Endometrial microvascular endothelial cells (primary cell): ENCODE data around the gene CLMP. TPM values are rescaled to one million over a fixed set of nuclear protein-coding genes. Genes with fewer than 3 reads are reported as not detected.
"Not testable (repeated sequence)": the region's sequence is repeated elsewhere in the genome, so short reads cannot be mapped to it uniquely, and the experiment has no call there.

Experiments used
- in situ Hi-C: cut with HindIII; loops from 2 replicates; pipeline ENCODE4 v1.10.0; 2017; ENCODE audit warnings: low sequenced_read_pairs, low pct_unique_long_range_greater_than_20kb; ENCODE audit errors: inconsistent ontology term
- total RNA-seq: library from RNA; depleted of rRNA; stranded (reverse); fragments of >200 nt; gene quantifications from one replicate; pipeline ENCODE4 v1.2.3, GENCODE V29; 2015; ENCODE audit errors: inconsistent ontology term

Gene CLMP
- total RNA-seq, 1 donor from 2014 or later, result 0.09 TPM

DNA sequence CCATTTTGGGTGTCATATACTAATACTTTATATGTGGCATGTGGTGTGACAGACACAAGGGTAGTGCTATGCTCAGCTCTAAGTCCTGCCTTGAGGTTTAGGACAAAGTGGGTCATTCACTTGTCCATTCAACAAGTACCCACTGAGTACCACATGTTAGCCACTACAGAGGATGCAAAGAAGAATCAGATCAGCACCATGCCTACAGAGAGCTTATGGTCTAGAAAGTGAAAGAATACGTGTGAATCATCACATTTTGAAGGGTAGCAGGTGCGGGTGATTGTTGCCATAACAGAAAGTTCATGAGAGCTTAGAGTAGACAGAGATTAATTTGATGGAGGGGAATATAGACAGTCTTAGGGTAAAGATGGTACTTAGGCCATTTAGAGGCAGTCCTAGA lies 18.3 kb downstream of the CLMP start:
- in situ Hi-C loops, result no loop called here

DNA sequence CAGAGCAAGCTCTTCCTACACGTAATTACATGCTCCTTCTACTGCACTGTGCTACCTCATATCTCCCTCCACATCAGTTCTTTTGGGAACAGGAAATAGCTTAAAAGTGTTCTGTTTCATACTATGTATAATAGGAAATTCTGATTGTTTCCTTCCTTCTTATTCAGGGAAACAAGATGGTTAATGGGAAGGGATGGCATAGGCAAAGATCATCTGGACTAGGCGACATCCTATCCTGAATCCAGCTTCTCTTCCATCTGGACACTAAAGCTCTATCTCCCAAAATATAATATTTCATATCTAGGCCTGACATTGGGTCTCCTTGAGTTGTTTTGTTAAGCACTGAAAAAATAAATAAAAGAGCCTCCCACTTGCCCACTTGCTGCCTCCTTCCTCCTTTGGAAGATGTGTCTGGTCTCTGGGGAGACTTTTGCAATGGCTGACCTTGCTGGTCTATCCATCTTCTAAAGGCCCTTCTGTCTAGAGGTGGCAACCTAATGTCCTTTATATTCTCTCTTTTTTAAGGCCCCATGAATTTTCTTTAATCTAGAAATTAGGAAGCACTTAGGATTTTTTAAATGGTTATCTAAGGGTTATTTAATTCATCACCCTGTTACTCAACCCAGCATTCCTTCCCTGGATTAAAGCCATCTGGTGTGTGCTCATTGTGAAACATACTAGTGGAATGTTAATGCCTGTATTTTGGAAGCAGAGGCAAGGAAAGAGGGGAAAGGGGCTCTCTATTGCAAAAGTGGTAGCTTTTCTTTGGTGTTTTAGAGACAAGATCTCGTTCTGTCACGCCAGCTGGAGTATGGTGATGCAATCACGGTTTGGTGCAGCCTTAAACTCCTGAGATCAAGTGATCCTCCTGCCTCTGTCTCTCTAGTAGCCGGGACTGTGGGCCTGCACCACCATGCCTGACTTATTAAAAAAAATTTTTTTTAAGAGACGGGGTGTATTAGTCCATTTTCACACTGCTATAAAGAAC lies 20.6 kb downstream of the CLMP start:
- in situ Hi-C loops, result no loop called here

DNA sequence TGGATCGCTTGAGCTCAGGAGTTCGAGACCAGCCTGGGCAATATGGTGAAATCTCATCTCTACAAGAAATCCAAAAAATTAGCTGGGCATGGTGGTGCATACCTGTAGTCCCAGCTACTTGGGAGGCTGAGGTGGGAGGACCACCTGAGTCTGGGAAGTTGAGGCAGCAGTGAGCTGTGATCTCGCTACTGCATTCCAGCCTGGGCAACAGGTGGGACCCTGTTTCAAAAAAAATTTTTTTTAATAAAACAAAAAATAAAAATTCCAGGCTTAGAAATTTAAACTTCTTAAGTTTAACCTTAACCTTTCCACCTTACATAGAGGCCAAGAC lies 21.2 kb downstream of the CLMP start:
- in situ Hi-C loops, result no loop called here

DNA sequence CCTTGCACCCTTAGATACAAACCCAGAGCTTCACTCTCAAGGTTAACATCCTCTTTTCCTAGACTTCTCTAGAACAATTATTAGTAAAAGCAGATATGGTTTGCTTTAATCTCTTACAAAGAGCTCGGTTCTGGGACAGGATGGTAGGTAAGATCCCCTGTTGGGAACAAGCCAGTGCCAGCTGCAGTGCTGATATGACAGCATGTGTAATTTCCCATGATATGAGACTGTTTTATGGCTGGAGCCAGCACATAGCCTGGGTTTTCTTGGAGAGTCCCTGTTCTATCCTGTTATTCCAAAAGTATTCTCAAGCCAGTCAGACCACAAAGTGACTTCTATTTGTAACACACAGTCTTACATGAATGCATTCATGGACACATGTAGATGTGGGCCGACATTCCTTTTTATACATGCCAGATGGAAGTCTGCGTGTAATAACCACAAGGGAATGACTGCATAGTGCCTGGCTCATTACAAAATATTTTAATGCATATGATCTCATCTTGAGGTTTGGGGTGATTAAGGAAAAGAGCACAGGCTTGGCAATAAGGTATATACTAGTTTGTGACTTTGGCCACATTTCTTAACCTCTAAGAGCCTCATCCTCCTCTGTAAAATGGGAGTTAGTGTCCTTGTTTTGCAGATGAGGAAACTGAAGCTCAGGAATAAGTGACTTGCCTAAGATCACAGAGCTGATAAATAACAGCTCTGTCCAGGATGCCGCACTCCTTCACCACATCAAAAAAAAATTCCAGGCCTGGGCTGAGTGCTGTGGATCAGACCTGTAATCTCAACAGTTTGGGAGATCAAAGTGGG lies 21.8 kb downstream of the CLMP start:
- in situ Hi-C loops, result no loop called here

DNA sequence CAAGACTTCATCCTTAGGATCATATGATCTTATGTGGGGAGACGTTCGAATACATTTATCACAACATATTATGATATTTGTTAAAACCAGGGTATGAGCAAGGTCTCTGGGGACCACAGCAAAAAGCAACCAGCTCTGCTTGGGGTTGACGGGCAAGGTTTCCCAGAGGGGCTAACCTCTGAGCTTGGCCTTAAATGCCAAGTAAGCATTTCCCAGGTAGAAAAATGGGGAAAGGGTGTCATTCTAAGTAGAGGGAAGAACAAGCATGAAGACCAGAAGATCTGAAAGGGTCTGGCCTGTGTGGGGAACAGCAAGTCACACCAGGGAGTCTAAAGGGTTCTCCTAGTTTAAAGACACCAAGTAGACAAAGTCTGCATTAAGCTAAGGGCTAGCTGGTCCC lies 24.1 kb downstream of the CLMP start:
- in situ Hi-C loops, result no loop called here

DNA sequence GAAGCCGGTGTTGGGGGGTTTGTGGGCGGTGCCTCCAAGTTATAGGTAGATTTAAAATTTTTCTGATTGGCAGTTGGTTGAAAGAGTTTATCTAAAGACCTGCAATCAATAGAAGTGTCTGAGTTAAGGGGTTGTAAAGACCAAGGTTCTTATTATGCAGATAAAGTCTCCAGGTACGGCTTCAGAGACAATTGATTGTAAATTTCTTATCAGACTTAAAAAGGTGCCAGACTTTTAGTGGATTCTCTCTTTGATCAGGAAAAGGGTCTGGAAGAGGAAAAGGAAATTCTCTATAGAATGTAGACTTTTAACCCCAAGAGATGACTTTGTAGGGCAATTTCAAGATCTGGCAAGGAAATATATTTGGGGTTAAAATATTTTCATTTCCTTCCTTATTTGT lies 25.2 kb downstream of the CLMP start:
- in situ Hi-C loops, result no loop called here

DNA sequence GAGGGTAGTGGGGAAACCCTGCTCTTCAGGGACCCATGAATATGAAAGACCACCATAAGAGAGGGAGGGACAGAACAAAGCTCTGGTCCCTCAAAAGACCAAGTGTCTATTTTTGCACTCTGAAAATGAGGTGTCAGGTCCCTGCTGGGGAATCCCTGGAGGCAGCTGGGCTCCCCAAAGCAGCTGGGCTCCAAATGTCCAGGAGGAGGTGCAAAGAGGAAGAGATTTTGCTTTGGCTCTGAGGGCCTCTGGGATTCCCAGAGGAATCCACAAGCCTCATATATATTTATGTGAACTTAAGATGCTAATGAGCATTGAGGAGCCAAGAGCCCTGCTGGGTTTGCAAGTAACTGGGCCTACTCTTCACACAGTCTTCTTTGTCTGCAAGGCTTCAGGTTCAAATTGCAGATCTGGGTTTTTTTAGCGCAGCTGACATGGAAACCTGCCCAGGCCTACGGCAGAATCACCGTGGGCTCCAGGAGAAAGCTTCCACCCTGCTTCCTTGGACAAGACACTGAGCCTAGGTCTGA lies 26.0 kb downstream of the CLMP start:
- in situ Hi-C loops, result no loop called here

DNA sequence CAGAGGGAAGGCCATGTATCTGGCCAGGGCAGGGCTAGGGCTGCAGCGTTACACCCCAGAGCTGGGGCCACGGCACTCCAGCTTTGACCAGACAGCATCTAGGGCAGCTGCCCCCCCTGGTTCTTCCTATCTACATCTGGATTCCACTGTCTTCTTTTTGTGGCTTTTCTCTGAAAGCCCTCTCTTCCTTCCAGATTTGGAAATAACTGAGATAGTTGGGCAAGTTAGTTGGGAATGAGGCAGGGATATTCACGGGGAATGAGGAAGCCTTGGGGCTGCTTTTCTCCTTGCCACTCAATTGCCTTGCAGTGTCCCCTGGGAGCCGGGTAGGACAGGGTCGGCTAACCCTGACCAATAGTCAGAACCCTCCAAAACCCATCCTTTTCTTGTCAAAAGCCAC lies 26.8 kb downstream of the CLMP start:
- in situ Hi-C loops, result no loop called here

DNA sequence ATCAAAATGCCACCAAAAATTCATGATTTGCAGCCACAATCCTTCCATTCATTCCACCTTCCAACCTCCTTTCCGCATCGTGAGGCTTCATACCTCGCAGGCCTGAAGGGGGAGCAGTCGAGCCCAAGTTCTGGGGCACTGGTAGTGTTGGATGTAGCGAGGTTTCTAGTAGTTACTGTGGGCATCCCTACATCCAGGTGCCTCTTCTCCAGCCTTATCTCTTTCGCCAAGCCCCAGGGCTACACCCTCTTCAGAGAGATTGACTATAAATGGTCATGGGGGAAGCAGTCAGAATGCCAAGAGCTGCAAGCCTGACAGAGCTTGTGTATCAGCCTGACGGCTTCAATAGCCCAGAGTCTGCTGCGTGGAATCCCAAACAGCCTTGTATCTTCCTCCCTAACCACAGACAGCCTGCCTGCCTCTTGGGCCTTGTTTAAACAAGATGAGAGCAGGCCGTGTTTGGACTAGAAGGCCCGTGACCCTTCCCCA lies 28.9 kb downstream of the CLMP start:
- in situ Hi-C loops, result no loop called here

DNA sequence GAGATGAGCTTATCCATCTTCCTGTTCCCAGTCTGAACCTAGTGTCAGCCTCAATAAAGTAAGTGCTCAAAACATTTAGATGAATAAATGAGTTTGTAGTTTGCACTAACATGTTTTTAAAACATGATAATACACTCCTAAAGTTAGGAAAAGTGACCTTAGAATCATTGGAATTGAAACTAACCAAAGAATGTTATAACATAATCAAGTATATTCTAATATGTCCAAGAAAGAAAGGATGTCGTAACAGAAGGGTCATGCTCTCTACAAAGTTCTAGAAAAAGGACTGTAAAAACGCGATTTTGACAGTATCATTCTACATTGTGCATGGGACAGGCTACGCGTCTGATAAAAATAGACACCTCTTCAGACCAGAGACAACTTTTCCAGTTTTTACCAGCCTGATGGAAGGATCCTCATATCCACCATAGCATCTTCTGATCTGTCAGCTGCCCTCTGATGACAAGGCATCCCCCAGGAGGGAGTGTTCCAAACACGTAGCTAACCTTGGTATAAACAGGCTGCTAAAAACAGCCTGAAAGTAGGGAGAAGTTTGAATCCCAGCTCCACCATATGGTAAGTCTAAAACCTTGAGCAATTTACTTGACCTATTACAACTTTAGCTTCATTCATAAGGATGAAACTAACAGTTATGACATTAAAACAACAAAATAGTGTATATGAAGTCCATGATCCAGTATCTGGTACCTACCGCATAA lies 30.2 kb downstream of the CLMP start:
- in situ Hi-C loops, result no loop called here

DNA sequence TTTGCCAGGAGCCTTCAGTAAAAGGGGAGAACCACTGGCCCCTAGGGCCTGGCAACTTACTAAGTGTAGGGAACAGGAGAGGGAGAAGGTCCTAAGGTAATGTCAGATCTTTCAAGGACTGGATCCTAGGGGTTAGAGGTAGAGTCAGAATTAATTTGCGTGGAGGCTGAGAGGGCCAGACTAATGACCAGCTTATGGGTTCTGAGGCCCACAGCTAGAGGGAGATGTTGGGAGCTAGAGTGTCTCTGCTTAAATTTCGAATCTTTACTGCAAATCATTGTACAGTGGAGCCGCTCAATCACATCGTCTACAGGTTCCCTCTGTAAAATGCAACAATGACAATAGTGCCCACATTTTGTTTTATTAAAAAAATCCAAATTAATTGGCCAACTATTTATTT lies 31.4 kb downstream of the CLMP start:
- in situ Hi-C loops, result no loop called here

DNA sequence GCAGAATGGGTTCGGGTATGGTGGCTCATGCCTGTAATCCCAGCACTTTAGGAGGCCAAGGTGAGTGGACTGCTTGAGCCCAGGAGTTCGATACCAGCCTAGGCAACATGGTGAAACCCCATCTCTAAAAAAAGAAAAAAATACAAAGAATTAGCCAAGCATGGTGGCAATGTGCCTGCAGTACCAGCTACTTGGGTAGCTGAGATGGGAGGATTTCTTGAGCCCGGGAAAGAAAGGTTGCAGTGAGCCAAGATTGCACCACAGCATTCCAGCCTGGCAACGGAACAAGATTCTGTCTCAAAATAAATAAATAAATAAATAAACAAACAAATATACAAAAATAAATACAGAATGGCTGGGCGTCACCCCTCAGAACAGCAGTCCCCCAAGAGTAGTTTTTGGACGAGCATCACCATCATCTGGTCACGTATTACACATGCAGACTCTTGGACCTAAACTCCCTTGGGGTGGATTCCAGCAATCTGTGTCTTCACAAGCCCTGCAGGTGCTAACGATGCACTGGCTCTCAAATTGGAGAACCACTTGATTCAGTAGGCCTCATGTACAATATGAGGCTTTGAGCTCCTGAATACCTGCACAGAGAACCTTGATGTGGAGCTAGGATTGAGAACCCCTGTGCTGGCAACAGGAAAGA lies 33.5 kb downstream of the CLMP start:
- in situ Hi-C loops, result no loop called here

DNA sequence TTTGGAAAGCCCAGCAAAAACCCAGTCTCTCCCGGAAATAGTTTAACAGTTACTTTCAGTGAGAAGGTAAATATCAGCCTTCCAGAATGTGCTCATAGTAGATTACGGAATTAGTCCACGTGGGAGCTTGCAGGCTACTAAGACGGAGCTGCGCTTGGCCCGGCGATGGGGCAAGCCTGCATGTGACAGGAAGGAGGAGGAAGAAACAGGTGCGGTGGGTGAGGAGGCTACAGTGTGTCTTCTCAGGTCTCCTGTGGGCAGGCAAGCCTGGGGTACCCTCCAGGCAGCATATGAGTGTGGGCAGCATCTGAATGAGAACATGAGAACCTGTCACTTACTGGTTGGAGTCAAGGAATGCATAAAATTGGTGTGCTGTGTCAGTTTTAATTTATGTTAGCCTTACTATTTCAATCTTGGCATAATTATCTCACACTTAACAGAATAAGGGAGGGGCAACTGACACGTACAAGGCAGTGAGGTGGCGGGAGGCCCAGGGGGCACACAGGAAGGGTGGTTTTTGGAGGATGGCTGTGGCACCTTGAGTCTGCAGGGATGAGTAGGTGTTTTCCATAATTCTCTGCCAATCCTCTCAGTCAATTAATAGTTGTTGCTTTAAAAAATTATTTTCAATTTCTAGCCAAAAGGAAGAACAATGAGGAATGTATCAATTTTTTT lies 35.7 kb downstream of the CLMP start:
- in situ Hi-C loops, result no loop called here

DNA sequence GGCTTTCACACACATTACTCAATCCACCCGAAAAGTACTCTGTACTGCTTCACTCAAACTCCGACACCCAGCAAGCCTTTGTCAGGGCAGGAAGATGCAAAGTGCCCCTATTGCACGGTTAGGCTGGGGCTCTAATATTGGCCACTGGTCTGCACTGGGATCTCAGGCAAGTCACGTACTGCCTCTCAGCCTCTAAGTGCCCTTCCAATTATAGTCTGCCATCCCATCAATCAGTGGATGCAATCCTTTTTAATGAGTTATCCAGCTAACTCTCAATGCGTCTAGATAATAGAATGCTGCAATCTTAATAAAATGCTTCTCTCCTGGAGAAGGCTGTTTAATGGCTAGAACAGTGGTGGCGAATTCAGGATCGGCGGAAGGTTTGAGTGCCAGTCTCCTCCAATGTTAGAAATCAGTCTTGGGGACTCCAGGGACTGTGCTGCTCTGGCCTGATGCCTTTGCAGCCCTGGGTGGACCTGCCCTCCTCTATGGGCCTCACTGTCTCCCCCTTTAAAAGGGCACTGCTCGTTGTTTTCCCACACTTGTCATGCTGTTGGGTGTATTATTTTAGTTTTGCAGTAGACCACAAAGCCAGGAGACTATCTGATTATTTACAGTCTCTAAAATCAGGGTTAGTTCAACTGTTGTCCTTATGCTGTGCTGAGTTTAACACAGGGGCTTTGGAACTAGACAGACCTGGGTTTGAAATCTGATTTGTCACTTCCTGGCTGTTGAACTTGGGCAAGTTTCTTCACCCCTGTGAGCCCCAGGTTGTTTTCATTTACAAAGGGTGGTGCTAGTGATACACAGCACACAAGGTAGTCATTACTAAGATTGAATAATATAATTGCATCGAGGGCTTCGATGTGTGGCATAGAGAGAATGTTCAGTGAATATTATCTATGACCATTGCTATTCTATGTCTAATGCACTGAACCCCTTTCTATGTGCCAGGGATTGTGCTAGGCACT lies 36.7 kb downstream of the CLMP start:
- in situ Hi-C loops, result no loop called here

DNA sequence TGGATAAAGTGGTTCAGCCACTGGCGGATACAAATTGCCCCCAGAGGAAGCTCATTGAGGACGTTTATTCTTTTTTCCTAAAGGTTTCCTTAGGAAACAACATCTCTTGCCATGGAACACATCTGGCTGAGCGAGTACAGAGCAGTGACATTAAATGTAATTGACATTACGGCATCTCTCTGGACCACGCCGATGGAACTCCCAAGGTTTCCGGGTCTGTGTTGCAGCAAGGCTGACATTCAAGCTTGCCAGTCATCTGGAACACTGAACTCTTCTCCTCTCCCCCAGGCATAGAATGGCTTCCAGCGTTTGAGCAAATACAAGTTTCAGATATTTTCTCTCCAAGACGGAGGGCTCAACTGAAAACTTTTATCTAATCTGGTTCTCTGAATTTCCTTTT lies 42.1 kb downstream of the CLMP start:
- in situ Hi-C loops, result no loop called here

DNA sequence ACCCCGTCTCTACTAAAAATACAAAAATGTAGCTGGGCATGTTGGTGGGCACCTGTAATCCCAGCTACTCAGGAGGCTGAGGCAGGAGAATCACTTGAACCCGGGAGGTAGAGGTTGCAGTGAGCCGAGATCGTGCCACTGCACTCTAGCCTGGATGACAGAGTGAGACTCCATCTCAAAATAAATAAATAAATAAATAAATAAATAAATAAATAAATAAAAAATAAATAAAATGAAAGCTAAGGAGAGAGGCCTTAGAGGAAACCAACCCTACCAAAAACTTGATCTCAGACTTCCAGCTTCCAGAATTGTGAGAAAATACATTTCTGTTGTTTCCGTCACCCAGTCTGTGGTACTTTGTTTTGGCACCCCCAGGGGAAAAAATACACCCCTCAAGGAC lies 42.7 kb downstream of the CLMP start:
- in situ Hi-C loops, result not testable (repeated sequence)

DNA sequence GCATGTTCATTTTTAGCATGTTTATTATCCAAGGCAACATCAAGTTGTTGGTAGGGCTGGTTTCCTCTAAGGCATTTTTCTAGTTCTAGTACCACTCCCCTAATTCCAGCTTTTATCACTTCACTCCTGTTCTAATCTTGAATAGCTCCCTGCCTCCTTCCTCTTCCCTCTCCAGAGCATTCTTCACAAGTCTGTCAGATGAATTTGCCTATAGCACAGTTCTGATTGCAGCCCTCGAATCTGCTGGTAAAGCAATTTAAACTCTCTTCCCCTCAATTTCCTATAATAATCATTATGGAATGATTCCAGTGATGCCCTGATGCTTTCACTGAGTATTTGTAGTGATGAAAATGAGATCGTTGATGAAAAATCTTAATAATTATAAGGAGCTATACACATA lies 43.3 kb downstream of the CLMP start:
- in situ Hi-C loops, result no loop called here
